ENCODE data around the gene SS18L1.

The SS18L1 gene

GRCh38 chr20:62151835-62152364 is 8.3 kb downstream of the SS18L1 start:
- in situ Hi-C loops (cut with HindIII; ENCODE audit: low sequenced_read_pairs) = no loop called here

GRCh38 chr20:62155428-62156253 is 12.1 kb downstream of the SS18L1 start:
- in situ Hi-C loops (cut with HindIII; ENCODE audit: low sequenced_read_pairs) = no loop called here

DNA sequence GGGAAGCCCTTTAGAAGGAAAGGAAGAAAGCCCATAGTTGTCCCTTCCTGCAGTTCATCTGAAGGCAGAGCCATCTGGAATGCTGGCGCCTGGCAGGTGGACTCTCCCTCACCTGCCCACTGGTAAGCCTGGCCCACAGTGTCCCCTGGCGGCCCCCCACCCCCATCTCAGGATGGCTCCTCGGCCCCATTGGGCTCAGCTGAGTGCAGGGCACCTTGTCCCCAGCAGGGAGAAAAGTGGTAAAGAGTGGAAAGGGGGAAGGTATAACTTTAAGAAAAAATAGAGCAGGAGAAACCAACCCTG is 12.6 kb downstream of the SS18L1 start:
- in situ Hi-C loops (cut with HindIII; ENCODE audit: low sequenced_read_pairs) = no loop called here

DNA sequence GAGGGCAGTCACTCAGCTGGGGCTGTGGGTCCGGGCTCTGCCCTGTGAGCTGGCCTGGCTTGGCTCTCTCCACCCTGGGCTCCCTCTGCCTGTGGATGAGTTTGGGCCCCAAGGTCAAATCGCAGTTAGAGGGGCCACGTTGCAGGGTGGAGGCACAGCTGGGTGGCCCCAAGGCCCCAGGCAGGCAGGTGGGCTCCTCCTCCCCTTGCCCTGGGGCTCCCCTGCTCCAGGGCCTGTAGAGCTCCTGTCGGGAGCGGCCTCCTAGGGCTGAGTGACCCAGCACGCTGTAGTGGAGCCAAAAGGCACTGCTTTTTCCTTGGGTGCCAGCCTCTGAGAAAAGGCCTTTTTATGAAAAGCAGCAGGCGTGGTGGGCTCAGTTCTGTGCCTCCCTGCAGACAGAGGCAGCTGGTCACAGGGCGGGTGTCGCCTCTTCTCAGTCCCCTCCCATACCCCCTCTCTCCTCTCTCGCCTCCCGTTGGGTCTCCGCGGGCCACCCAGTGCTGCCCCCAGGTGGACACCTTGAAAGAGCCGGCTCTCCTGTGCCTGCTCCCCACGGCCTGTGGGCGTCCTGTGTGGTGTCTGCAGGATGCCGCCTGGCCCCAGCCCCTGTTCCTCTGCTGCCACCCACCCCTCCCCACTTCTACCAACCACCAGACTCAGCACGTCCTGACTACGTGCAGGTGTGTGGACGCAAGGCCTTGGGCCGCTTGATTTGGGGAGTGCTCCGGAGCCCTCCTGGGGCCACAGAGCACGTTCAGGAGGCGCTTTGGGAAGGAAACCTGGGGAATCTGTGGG is 13.2 kb downstream of the SS18L1 start:
- in situ Hi-C loops (cut with HindIII; ENCODE audit: low sequenced_read_pairs) = no loop called here

- in situ Hi-C loops (cut with HindIII; ENCODE audit: low sequenced_read_pairs) = no loop called here
Observed at GRCh38 chr20:62157387-62158087, 14.0 kb downstream of the SS18L1 start.

GRCh38 chr20:62158088-62158400 is 14.5 kb downstream of the SS18L1 start:
- in situ Hi-C loops (cut with HindIII; ENCODE audit: low sequenced_read_pairs) = no loop called here

GRCh38 chr20:62158541-62158940 is 15.0 kb downstream of the SS18L1 start:
- in situ Hi-C loops (cut with HindIII; ENCODE audit: low sequenced_read_pairs) = no loop called here

DNA sequence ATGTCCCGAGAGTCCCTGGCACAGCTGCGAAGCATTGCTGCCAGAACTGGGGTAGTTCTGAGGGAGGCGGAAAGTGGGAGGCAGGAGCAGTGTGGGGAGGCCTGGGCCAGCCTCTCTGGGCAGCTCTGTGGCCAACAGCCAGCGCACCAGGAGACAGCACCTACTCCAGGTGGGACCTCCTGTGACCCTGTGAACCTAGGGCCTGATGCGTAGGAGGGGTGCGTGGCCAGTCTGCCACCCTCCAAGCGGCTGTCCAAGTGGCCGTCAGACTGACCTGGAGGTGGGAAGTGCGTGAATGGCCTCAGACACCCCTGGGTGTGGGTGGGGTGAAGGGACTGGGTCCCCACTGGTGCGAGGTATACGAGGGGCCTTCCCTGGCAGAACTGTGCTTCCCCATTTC is 15.5 kb downstream of the SS18L1 start:
- in situ Hi-C loops (cut with HindIII; ENCODE audit: low sequenced_read_pairs) = no loop called here

DNA sequence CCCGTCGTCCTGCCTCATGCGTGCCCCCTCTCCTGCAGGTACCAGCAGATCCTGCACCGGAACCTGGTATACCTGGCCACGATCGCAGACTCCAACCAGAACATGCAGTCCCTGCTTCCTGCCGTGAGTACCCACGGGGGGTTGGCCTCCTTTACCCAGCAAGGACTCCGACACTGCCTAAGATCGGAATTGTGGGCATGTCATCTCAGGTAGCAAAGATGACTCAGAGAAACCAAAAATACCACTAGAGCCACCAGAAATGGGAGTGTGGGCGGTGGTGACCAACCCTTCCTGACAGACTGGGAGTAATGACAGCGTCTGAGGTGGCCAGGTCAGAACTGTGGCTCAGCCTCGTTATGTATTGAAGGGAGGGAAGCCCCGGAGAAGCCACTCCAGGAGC is 16.3 kb downstream of the SS18L1 start:
- in situ Hi-C loops (cut with HindIII; ENCODE audit: low sequenced_read_pairs) = no loop called here

GRCh38 chr20:62160253-62160652 is 16.7 kb downstream of the SS18L1 start:
- in situ Hi-C loops (cut with HindIII; ENCODE audit: low sequenced_read_pairs) = no loop called here

DNA sequence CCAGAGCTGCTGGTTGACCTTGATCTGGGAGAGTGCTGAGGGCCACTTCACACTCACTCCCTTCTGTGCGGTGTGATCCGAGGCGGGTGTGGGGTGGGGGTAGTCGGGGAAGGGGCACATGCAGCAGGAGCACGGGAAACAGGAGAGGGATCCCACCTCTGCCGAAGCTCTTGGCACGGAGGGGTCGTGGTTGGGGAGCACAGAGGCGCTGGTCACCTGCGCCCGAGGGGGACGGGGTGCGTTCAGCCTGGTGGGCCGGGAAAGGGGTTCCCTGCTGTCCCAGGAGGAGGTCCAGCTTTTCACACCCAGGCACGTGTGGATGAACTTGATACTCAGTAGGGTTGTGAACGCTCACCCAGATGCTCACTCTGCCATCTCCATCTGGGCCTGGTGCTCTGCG is 17.3 kb downstream of the SS18L1 start:
- in situ Hi-C loops (cut with HindIII; ENCODE audit: low sequenced_read_pairs) = no loop called here

- in situ Hi-C loops (cut with HindIII; ENCODE audit: low sequenced_read_pairs) = no loop called here
Observed at GRCh38 chr20:62161347-62161746, 17.8 kb downstream of the SS18L1 start.

- in situ Hi-C loops (cut with HindIII; ENCODE audit: low sequenced_read_pairs) = no loop called here
Observed at GRCh38 chr20:62162765-62163484, 19.4 kb downstream of the SS18L1 start.

DNA sequence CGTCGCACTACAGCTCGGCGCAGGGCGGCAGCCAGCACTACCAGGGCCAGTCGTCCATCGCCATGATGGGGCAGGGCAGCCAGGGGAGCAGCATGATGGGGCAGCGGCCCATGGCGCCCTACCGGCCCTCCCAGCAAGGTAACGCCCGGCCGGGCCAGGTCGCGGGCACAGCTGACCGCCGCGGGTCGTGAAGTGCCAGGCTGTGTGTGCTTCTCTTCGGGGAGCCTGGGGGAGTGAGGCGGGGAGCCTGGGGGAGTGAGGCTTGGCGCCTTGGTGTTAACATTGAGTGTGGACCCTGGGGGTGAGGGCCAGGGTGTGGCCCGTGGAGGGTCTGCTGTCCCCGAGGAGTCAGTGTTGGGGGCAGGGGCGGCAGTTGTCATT is 19.9 kb downstream of the SS18L1 start:
- in situ Hi-C loops (cut with HindIII; ENCODE audit: low sequenced_read_pairs) = no loop called here

- in situ Hi-C loops (cut with HindIII; ENCODE audit: low sequenced_read_pairs) = no loop called here
Observed at GRCh38 chr20:62163986-62164762, 20.6 kb downstream of the SS18L1 start.

DNA sequence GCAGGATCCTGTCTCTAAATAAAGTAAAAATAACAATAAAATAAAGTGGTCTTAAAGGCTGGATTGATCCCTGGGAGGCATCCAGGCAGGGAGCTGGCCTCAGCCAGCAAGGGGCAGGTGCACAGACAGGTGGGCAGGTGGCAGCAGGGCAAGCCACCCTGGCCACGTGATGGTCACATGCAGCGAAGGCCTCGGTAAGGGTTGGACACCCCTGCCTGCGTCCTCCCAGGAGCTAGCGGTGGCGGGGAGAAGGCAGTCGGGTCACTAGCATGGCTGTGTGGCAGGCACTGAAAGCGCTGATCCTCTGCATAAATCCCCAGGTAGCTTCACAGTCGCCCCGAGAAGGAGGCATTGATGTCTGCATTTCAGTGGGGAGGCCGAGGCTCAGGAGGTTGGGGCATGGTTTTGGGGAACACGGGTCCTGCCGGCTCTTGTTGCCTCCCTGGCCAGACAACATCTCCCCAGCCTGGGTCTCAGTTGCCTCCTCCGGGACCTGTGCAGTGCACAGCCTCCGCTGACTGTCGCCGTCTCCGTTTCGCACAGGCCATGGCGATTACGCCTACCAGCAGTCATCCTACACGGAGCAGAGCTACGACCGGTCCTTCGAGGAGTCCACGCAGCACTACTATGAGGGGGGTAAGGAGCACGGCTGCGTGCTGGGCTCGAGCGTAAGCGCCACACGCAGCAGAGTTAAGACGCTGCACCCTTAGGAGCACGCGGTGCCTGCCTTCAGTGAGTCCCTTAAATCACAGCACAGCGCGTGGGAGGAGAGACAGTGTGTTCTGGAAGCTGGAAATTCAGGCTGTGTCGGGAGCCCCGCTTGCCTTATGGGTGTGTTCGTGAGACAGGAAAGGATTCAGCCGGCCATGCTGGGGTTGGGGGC is 21.6 kb downstream of the SS18L1 start:
- in situ Hi-C loops (cut with HindIII; ENCODE audit: low sequenced_read_pairs) = no loop called here

DNA sequence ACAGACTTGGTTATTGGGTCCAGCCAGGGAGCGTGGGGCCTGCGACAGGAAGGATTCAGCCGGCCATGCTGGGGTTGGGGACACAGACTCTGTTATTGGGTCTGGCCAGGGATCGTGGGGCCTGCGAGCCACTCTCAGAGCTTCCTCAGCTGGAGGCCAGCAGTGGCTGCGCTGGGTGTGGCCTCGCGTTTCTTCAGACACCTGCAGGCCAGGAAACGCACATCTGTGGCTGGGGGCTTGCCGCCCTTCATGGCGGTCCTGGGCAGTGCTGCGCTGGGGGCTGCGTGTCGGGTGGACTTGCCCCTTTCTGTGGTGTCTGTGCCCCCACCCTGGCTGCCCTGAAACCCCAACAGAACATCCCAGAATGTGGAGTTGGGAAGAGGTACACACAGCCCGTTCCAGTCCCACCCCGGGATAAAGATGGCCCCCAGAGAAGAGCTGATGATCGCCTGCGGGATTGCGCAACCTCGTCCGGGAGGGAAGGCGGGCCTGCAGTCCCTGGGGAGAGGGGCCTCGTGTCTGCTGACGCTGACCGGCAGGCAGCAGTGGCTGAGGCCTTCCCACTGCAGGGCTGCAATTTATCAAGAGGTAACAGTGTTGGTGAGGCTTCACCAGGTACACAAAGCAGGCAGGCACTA is 22.3 kb downstream of the SS18L1 start:
- in situ Hi-C loops (cut with HindIII; ENCODE audit: low sequenced_read_pairs) = no loop called here

GRCh38 chr20:62167474-62167873 is 23.9 kb downstream of the SS18L1 start:
- in situ Hi-C loops (cut with HindIII; ENCODE audit: low sequenced_read_pairs) = no loop called here

- in situ Hi-C loops (cut with HindIII; ENCODE audit: low sequenced_read_pairs) = no loop called here
Observed at GRCh38 chr20:62168061-62168460, 24.5 kb downstream of the SS18L1 start.
